GM23248 (cell line): Measurements from ENCODE around the gene DDI2.

ENCODE experiments used
- EZH2 ChIP-seq: fragments of 200-600 bp; sonication (generic); IDR thresholded peaks from 2 replicates; pipeline ENCODE4 v1.6.1; 2018; ENCODE audit warnings: antibody characterized with exemption, mild to moderate bottlenecking; ENCODE audit not compliant: insufficient read depth, poor library complexity, severe bottlenecking
- EZH2phosphoT487 ChIP-seq: fragments of 200-600 bp; sonication (generic); IDR thresholded peaks from 2 replicates; pipeline ENCODE4 v1.6.1; 2018; ENCODE audit warnings: antibody characterized with exemption, moderate library complexity, mild to moderate bottlenecking, low read depth; ENCODE audit not compliant: insufficient read depth

GRCh38 chr1:15633756-15634420, 16.6 kb downstream of the DDI2 start:
- TF ChIP-seq EZH2 (no peak), EZH2phosphoT487 (no peak)
